HepG2 (cell line): ENCODE results near the gene TFB1M. TPM values are rescaled to one million over a fixed set of nuclear protein-coding genes. Genes with fewer than 3 reads are reported as not detected.

Experiments used
- ATAC-seq: fragments of 200-7000 bp; cut with Tn5 transposase; 3 replicates; pipeline ENCODE4 v1.9.1; 2020; ENCODE audit warnings: mild to moderate bottlenecking, moderate library complexity
- BruUV-seq: library from RNA; stranded (reverse); fragments of 400-500 nt; replicated peaks from 2 replicates; lab custom pipeline; 2021; lab: Mats Ljungman, UMichigan
- CTCF ChIA-PET: fragments of 300-600 bp; formaldehyde crosslinking; extraction: SDS; loops from one replicate; lab custom pipeline; 2021; ENCODE audit warnings: low total read pairs, inconsistent platforms, low intra/inter-chr PET ratio; lab: Yijun Ruan, JAX
- POLR2A ChIA-PET: fragments of 350-600 bp; sonication (Branson Sonifier 250); formaldehyde crosslinking; loops from one replicate; lab custom pipeline; 2020; ENCODE audit warnings: antibody characterized with exemption, inconsistent platforms; lab: Yijun Ruan, JAX
- DNase-seq: peaks from one replicate; pipeline ENCODE4 v3.0.0-alpha.2; 2015; ENCODE audit warnings: low spot score
- FAIRE-seq: peaks from 3 replicates; lab custom pipeline; 2011; peaks lifted over from hg19 to GRCh38; lab: Jason Lieb, UNC
- H2AFZ ChIP-seq: one replicate; pipeline ENCODE4 v1.6.1; 2011; ENCODE audit warnings: low read length, inconsistent platforms
- H3K27ac ChIP-seq: fragments of 300-600 bp; 3 replicates; pipeline ENCODE4 v1.8.0; 2011; ENCODE audit warnings: mixed run types, mild to moderate bottlenecking, mixed read lengths, low read length, inconsistent platforms; ENCODE audit not compliant: insufficient read depth; ENCODE audit errors: extremely low read length
- H3K27me3 ChIP-seq, 2 experiments: fragments of 200-600 bp in 1 of 2; 2 replicates in 1 of 2; 3 replicates in 1 of 2; pipeline versions ENCODE4 v1.6.0 to v1.8.0; 2011; ENCODE audit warnings: low read length in 2 of 2, mild to moderate bottlenecking in 2 of 2, moderate library complexity in 2 of 2, inconsistent platforms in 1 of 2; ENCODE audit not compliant: insufficient read depth in 2 of 2, control insufficient read depth in 1 of 2
- H3K36me3 ChIP-seq, 2 experiments: fragments of 200-600 bp in 1 of 2; replicated peaks in 1 of 2; 2 replicates in 1 of 2; 3 replicates in 1 of 2; pipeline versions ENCODE4 v1.5.1 to v1.8.0; 2011; ENCODE audit warnings: low read length in 2 of 2, inconsistent platforms in 1 of 2; ENCODE audit not compliant: insufficient read depth in 2 of 2, control insufficient read depth in 1 of 2
- H3K4me1 ChIP-seq: 2 replicates; pipeline ENCODE4 v1.5.1; 2012; ENCODE audit warnings: low read length, inconsistent platforms; ENCODE audit not compliant: insufficient read depth
- H3K4me2 ChIP-seq: 2 replicates; pipeline ENCODE4 v1.6.0; 2011; ENCODE audit warnings: low read depth, low read length, inconsistent platforms
- H3K4me3 ChIP-seq, 3 experiments: fragments of 200-600 bp in 1 of 3; sonication (generic), shearing (Covaris generic) in 1 of 3; replicated peaks in 1 of 3; 2 replicates each; pipeline ENCODE4 v1.5.1; 2011 to 2016; ENCODE audit warnings: low read length in 3 of 3, inconsistent platforms in 2 of 3, low read depth in 2 of 3, mild to moderate bottlenecking in 2 of 3, control low read depth in 1 of 3, mixed read lengths in 1 of 3; ENCODE audit not compliant: insufficient read depth in 1 of 3
- H3K79me2 ChIP-seq: one replicate; pipeline ENCODE4 v1.6.1; 2011; ENCODE audit warnings: low read length, inconsistent platforms; ENCODE audit not compliant: insufficient read depth
- H3K9ac ChIP-seq: 2 replicates; pipeline ENCODE4 v1.6.0; 2011; ENCODE audit warnings: mild to moderate bottlenecking, low read depth, low read length, inconsistent platforms; ENCODE audit not compliant: insufficient read depth
- H3K9me3 ChIP-seq: 2 replicates; pipeline ENCODE4 v1.5.1; 2012; ENCODE audit warnings: mild to moderate bottlenecking, low read length
- H4K20me1 ChIP-seq: 2 replicates; pipeline ENCODE4 v1.6.0; 2011; ENCODE audit warnings: inconsistent platforms, mild to moderate bottlenecking, low read length, moderate library complexity; ENCODE audit not compliant: insufficient read depth
- AGO2 ChIP-seq: fragments of 200-400 bp; formaldehyde crosslinking; optimal IDR thresholded peaks from 2 replicates; pipeline ENCODE3; 2017; ENCODE audit warnings: mild to moderate bottlenecking, low read depth, low read length, moderate library complexity
- AHR ChIP-seq: IDR thresholded peaks from 2 replicates; pipeline ENCODE4 v1.6.1; 2018; ENCODE audit warnings: missing genetic modification reagents, missing compliant biosample characterization
- ATM ChIP-seq: fragments of 450-650 bp; IDR thresholded peaks from 2 replicates; pipeline ENCODE4 v1.7.1; 2017; ENCODE audit warnings: mild to moderate bottlenecking, borderline replicate concordance
- CHD2 ChIP-seq: IDR thresholded peaks from 2 replicates; pipeline ENCODE4 v1.6.1; 2011; ENCODE audit warnings: low read depth, low read length, improper control_type of control experiment
- HES4 ChIP-seq: sonication (generic); formaldehyde crosslinking; IDR thresholded peaks from 2 replicates; pipeline ENCODE4 v1.9.0; 2021; ENCODE audit warnings: mild to moderate bottlenecking, missing genetic modification reagents, borderline replicate concordance
- HNF4A ChIP-seq: sonication (generic); formaldehyde crosslinking; IDR thresholded peaks from 2 replicates; pipeline ENCODE4 v1.4.0; 2020; ENCODE audit warnings: missing genetic modification reagents
- HOXA7 ChIP-seq: sonication (generic); formaldehyde crosslinking; IDR thresholded peaks from 2 replicates; pipeline ENCODE4 v1.8.1; 2022; ENCODE audit warnings: mild to moderate bottlenecking, missing genetic modification reagents, moderate library complexity
- MAFK ChIP-seq, 2 experiments: IDR thresholded peaks in 1 of 2; conservative IDR thresholded peaks in 1 of 2; 2 replicates each; pipeline ENCODE4 v1.6.1; 2011; ENCODE audit warnings: improper control_type of control experiment in 2 of 2, low read length in 2 of 2
- MAZ ChIP-seq, 2 experiments: sonication (generic) in 1 of 2; formaldehyde crosslinking in 1 of 2; IDR thresholded peaks; 2 replicates each; pipeline versions ENCODE4 v1.5.0 to v1.6.1; 2012 to 2020; ENCODE audit warnings: low read depth in 2 of 2, mild to moderate bottlenecking in 2 of 2, borderline replicate concordance in 1 of 2, improper control_type of control experiment in 1 of 2, low read length in 1 of 2, missing genetic modification reagents in 1 of 2, moderate library complexity in 1 of 2
- MXI1 ChIP-seq: IDR thresholded peaks from 3 replicates; pipeline ENCODE4 v1.6.1; 2012; ENCODE audit warnings: low read depth, low read length, inconsistent platforms, borderline replicate concordance
- RAD21 ChIP-seq: fragments of 450-650 bp; formaldehyde crosslinking; IDR thresholded peaks from 2 replicates; pipeline ENCODE4 v1.5.0; 2020; ENCODE audit warnings: mild to moderate bottlenecking
- SRF ChIP-seq: IDR thresholded peaks from 2 replicates; pipeline ENCODE4 v1.6.1; 2011; ENCODE audit warnings: mild to moderate bottlenecking, low read depth, low read length, moderate library complexity
- ZBTB21 ChIP-seq: sonication (generic); formaldehyde crosslinking; IDR thresholded peaks from 2 replicates; pipeline ENCODE4 v1.4.0; 2020; ENCODE audit warnings: missing genetic modification reagents
- ZNF33B ChIP-seq: sonication (generic); formaldehyde crosslinking; IDR thresholded peaks from 2 replicates; pipeline ENCODE4 v1.5.1; 2020; ENCODE audit warnings: mild to moderate bottlenecking, missing genetic modification reagents
- ZNF883 ChIP-seq: sonication (generic); formaldehyde crosslinking; IDR thresholded peaks from 2 replicates; pipeline ENCODE4 v1.5.1; 2020; ENCODE audit warnings: mild to moderate bottlenecking, missing genetic modification reagents; ENCODE audit errors: not compliant biosample characterization
- ZSCAN25 ChIP-seq: sonication (generic); formaldehyde crosslinking; IDR thresholded peaks from 2 replicates; pipeline ENCODE4 v1.8.0; 2022; ENCODE audit warnings: mild to moderate bottlenecking, missing genetic modification reagents
- WGBS: methylation state at CpG from one replicate; pipeline ENCODE4 v1.1.6; 2017; ENCODE audit warnings: low lambda C conversion rate; 5-methylcytosine and 5-hydroxymethylcytosine counted together
- in situ Hi-C: cut with HindIII; loops from 2 replicates; pipeline ENCODE4 v1.10.0; 2017; ENCODE audit warnings: low pct_unique_long_range_greater_than_20kb; ENCODE audit not compliant: extremely low pct_ligation_motif_present
- intact Hi-C: fragments of 100-400 bp; cut with micrococcal nuclease; formaldehyde crosslinking; loops from one replicate; pipeline ENCODE4 v1.10.0; 2022; ENCODE audit not compliant: unreplicated experiment
- polyA plus RNA-seq, 8 experiments: library from polyadenylated mRNA; depleted of rRNA in 3 of 8; stranded (reverse) in 7 of 8; unstranded in 1 of 8; fragments of >200 nt; fragmentation: Illumina TruSeq in 4 of 8; extraction: Trizol in 4 of 8; gene quantifications; 2 replicates each; pipeline versions ENCODE4 v1.2.1 to v1.2.3, GENCODE V29; 2011 to 2016; ENCODE audit warnings: low read depth in 4 of 8, missing spikeins in 1 of 8, mixed read lengths in 1 of 8; ENCODE audit not compliant: insufficient read depth in 1 of 8
- total RNA-seq, 5 experiments: library from RNA; depleted of rRNA; stranded (reverse); fragments of >200 nt; fragmentation: Illumina TruSeq; extraction: Trizol; gene quantifications; 2 replicates each; pipeline ENCODE4 v1.2.3, GENCODE V29; 2016; ENCODE audit warnings: low read depth in 1 of 5
- TF ChIP-seq, protein P1 (sequence below): sonication (generic); formaldehyde crosslinking; IDR thresholded peaks from 2 replicates; pipeline ENCODE4 v1.9.0; 2022; ENCODE audit warnings: missing genetic modification reagents, mild to moderate bottlenecking, borderline replicate concordance
- TF ChIP-seq, protein P2 (sequence below): sonication (generic); formaldehyde crosslinking; conservative IDR thresholded peaks from 2 replicates; pipeline ENCODE4 v1.8.0; 2022; ENCODE audit warnings: low read depth, missing genetic modification reagents

The TFB1M gene
- total and polyA plus RNA-seq, 2 of the 13 experiments (the other 11 are each of a cell fraction or from before 2014, with no cell fraction given) = 91.4 to 122 TPM

DNA sequence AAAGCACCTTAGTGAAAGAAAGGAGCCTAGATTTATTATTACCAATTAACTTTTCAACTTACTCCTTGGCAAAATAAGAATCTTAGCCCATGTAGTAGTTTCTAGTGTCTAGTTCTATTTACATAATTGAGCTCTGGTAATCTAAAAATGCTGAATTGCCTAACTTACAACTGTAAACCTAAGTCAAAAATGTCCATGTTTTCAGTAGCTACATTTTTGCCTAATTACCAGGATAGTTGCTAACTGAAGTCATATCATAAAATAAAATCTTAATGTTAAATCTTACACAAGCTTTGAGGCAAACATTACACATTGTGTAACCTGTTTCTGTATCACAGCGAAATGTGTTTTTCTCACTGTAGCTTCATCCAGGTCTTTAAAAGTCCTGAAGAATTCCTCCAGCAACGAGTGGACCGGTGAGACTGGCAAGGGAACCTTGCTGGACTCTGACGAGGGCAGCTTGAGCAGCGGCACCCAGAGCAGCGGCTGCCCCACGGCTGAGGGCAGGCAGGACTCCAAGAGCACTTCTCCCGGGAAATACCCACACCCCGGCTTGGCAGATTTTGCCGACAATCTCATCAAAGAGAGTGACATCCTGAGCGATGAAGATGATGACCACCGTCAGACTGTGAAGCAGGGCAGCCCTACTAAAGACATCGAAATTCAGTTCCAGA lies 58.0 kb downstream of the TFB1M start:
- no peak overlapping the region for H3K27ac ChIP-seq
- H2AFZ ChIP-seq = no peak overlapping the region
- intact Hi-C loops (no loop called here), in situ Hi-C loops (no loop called here)
- ChIA-PET POLR2A (no interaction called here), CTCF (no interaction called here)
- H3K36me3 ChIP-seq = peaks cover 40 to 95% of the 10 kb centered on the region in 2 experiments
- ATAC-seq = no peak
- no peaks in the 10 kb centered on the region for H3K9me3 ChIP-seq
- 95% methylated on average over 13 of the region's 13 CpGs for WGBS
- H3K4me1 ChIP-seq = peaks cover 11% of the 10 kb centered on the region; the same call in 1 of the 2 replicates
- no TSS peak for BruUV-seq
- DNase-seq = no peak
- no peaks in the 10 kb centered on the region for H3K27me3 ChIP-seq
- H4K20me1 ChIP-seq = no peaks in the 10 kb centered on the region
- H3K4me3 ChIP-seq = no peak overlapping the region
- H3K79me2 ChIP-seq = no peaks in the 10 kb centered on the region
- 0 out of 4 replicates have a peak, but pooled peaks of 1 of the 2 experiments have one; percentile 2 for TF ChIP-seq MAFK (conservative IDR thresholded peaks at IDR 0.05 in 1 of 2, IDR thresholded peaks at IDR 0.05 in 1 of 2; ENCODE audit: low read length in 2 of 2)
- no peak for TF ChIP-seq MXI1
- TF ChIP-seq ZSCAN25 (CRISPR knock-in tag) = no peak
- TF ChIP-seq, protein P1, sequence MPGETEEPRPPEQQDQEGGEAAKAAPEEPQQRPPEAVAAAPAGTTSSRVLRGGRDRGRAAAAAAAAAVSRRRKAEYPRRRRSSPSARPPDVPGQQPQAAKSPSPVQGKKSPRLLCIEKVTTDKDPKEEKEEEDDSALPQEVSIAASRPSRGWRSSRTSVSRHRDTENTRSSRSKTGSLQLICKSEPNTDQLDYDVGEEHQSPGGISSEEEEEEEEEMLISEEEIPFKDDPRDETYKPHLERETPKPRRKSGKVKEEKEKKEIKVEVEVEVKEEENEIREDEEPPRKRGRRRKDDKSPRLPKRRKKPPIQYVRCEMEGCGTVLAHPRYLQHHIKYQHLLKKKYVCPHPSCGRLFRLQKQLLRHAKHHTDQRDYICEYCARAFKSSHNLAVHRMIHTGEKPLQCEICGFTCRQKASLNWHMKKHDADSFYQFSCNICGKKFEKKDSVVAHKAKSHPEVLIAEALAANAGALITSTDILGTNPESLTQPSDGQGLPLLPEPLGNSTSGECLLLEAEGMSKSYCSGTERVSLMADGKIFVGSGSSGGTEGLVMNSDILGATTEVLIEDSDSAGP = no peak
- no peak for TF ChIP-seq SRF
- no peak for TF ChIP-seq ATM
- TF ChIP-seq ZNF883 (CRISPR knock-in tag) = no peak
- TF ChIP-seq RAD21 (CRISPR knock-in tag) = no peak
- no peak for TF ChIP-seq ZNF33B (CRISPR knock-in tag)
- TF ChIP-seq MAZ (IDR thresholded peaks at IDR 0.05; ENCODE audit: borderline replicate concordance, low read depth, low read length) = no peak
- no peak for TF ChIP-seq MAZ (CRISPR knock-in tag; IDR thresholded peaks at IDR 0.05; ENCODE audit: low read depth)
- TF ChIP-seq HOXA7 = no peak
- no peak for TF ChIP-seq AHR (CRISPR knock-in tag)
- TF ChIP-seq, protein P2, sequence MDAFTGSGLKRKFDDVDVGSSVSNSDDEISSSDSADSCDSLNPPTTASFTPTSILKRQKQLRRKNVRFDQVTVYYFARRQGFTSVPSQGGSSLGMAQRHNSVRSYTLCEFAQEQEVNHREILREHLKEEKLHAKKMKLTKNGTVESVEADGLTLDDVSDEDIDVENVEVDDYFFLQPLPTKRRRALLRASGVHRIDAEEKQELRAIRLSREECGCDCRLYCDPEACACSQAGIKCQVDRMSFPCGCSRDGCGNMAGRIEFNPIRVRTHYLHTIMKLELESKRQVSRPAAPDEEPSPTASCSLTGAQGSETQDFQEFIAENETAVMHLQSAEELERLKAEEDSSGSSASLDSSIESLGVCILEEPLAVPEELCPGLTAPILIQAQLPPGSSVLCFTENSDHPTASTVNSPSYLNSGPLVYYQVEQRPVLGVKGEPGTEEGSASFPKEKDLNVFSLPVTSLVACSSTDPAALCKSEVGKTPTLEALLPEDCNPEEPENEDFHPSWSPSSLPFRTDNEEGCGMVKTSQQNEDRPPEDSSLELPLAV (CRISPR knock-in tag) = no peak
- TF ChIP-seq HES4 = no peak
- no peak for TF ChIP-seq HNF4A
- TF ChIP-seq CHD2 = no peak
- TF ChIP-seq AGO2 = peak; percentile 32
- no peak for TF ChIP-seq ZBTB21 (CRISPR knock-in tag)
- H3K9ac ChIP-seq = no peak overlapping the region
- peak; percentile 50 for FAIRE-seq
- no peak overlapping the region for H3K4me2 ChIP-seq
